NB4 (cell line): Measurements from ENCODE around the gene MINDY4.

Experiments used
- POLR2A ChIP-seq: IDR thresholded peaks from 2 replicates; pipeline ENCODE4 v1.6.1; 2011; ENCODE audit warnings: mild to moderate bottlenecking; ENCODE audit not compliant: insufficient read length; ENCODE audit errors: extremely low read depth
- TF ChIP-seq, protein P1 (sequence below): IDR thresholded peaks from one replicate; pipeline ENCODE4 v1.5.1; 2012; ENCODE audit warnings: low read depth, low read length
- TF ChIP-seq, protein P2 (sequence below): IDR thresholded peaks from 2 replicates; pipeline ENCODE4 v1.6.1; 2011; ENCODE audit warnings: low read depth, low read length

DNA sequence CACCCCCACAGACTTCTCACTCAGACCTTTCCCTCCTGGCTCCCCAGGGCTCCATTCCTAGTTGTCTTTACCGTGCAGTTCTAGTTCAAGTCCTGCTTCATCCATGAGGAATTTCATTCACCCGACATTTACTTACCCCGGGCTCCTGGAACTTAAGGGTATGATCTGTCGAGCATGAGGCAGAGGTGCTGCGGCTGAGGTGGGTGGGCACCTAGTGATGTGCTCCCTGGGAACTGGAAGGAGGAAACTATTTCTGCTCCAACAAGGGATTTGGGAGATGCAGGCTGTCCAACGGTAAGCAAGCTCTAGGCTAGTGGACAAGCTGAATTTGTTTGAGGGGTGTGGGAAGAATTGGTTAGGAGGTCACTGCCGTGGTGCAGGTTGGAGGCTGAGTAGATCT is 110.2 kb downstream of the MINDY4 start:
- no peak for TF ChIP-seq POLR2A
- TF ChIP-seq, protein P1, sequence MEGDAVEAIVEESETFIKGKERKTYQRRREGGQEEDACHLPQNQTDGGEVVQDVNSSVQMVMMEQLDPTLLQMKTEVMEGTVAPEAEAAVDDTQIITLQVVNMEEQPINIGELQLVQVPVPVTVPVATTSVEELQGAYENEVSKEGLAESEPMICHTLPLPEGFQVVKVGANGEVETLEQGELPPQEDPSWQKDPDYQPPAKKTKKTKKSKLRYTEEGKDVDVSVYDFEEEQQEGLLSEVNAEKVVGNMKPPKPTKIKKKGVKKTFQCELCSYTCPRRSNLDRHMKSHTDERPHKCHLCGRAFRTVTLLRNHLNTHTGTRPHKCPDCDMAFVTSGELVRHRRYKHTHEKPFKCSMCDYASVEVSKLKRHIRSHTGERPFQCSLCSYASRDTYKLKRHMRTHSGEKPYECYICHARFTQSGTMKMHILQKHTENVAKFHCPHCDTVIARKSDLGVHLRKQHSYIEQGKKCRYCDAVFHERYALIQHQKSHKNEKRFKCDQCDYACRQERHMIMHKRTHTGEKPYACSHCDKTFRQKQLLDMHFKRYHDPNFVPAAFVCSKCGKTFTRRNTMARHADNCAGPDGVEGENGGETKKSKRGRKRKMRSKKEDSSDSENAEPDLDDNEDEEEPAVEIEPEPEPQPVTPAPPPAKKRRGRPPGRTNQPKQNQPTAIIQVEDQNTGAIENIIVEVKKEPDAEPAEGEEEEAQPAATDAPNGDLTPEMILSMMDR, result no peak
- TF ChIP-seq, protein P2, sequence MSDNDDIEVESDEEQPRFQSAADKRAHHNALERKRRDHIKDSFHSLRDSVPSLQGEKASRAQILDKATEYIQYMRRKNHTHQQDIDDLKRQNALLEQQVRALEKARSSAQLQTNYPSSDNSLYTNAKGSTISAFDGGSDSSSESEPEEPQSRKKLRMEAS, result no peak
